Measurements from ENCODE around the gene TAF5L. TPM values are rescaled to one million over a fixed set of nuclear protein-coding genes. Genes with fewer than 3 reads are reported as not detected.

The TAF5L gene
- total and polyA plus RNA-seq, 2 of the 13 experiments (the other 11 are each of a cell fraction or from before 2014, with no cell fraction given) = 10.8 to 18.2 TPM

DNA sequence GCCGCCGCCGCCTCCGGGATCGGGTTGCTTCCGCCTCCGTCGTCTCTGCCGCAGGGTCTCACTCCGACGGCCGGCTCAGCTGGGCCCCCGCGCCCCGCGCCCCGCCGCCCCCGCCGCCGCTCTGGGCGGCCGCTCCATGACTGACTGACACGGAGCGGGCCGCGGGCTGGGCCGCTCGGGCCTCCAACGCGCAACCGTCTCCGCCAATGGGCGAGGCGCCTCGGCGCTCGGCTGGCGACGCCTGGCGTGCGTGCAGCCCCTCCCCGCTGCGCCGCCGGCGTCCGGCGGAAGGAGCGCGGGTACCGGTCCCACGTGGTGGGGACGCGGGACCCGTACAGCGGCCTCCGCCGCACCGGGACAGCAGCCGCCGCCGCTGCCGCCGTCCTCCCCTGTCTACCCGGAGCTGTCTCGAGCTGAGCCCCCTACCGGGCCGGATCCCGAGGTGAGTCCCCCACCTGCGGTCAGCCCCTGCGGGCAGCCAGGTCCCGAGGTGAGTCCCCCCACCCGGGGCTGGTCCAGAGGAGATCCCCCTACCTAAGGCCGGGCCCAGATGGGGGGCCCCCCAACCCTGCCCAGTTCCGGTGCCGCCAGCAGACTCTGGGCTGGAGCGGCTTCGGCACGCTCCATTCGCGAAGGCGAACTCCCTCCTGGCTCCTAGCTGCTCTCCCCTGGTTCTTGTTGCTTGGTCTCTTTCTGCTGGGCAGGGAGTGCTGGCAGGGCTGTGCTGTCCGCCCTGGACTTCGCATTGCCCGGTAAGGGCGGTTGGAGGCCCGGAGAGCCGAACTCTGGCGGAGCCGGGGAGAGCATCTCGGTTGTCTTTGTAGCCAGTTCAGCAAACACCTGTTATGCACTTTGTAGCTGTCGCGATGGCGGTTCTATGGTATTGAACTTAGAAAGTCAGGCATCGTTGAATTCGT lies at the start of gene TAF5L, which contains the start of gene URB2 (continued):
- TF ChIP-seq, protein P1, sequence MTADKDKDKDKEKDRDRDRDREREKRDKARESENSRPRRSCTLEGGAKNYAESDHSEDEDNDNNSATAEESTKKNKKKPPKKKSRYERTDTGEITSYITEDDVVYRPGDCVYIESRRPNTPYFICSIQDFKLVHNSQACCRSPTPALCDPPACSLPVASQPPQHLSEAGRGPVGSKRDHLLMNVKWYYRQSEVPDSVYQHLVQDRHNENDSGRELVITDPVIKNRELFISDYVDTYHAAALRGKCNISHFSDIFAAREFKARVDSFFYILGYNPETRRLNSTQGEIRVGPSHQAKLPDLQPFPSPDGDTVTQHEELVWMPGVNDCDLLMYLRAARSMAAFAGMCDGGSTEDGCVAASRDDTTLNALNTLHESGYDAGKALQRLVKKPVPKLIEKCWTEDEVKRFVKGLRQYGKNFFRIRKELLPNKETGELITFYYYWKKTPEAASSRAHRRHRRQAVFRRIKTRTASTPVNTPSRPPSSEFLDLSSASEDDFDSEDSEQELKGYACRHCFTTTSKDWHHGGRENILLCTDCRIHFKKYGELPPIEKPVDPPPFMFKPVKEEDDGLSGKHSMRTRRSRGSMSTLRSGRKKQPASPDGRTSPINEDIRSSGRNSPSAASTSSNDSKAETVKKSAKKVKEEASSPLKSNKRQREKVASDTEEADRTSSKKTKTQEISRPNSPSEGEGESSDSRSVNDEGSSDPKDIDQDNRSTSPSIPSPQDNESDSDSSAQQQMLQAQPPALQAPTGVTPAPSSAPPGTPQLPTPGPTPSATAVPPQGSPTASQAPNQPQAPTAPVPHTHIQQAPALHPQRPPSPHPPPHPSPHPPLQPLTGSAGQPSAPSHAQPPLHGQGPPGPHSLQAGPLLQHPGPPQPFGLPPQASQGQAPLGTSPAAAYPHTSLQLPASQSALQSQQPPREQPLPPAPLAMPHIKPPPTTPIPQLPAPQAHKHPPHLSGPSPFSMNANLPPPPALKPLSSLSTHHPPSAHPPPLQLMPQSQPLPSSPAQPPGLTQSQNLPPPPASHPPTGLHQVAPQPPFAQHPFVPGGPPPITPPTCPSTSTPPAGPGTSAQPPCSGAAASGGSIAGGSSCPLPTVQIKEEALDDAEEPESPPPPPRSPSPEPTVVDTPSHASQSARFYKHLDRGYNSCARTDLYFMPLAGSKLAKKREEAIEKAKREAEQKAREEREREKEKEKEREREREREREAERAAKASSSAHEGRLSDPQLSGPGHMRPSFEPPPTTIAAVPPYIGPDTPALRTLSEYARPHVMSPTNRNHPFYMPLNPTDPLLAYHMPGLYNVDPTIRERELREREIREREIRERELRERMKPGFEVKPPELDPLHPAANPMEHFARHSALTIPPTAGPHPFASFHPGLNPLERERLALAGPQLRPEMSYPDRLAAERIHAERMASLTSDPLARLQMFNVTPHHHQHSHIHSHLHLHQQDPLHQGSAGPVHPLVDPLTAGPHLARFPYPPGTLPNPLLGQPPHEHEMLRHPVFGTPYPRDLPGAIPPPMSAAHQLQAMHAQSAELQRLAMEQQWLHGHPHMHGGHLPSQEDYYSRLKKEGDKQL (CRISPR knock-in tag; IDR thresholded peaks at IDR 0.05; ENCODE audit: low read depth) = no peak
- TF ChIP-seq PRMT3 (CRISPR knock-in tag; IDR thresholded peaks at IDR 0.05; ENCODE audit: borderline replicate concordance, low read depth) (no peak), PHF8 (CRISPR knock-in tag; IDR thresholded peaks at IDR 0.05) (peak; percentile 86), ZZZ3 (CRISPR knock-in tag; IDR thresholded peaks at IDR 0.05; ENCODE audit: borderline replicate concordance) (0 out of 2 replicates have a peak, but pooled peaks have one; percentile 20), ZNF354B (CRISPR knock-in tag; IDR thresholded peaks at IDR 0.05) (no peak), ZNF644 (CRISPR knock-in tag; IDR thresholded peaks at IDR 0.05; ENCODE audit: low read depth) (no peak), HNRNPK (IDR thresholded peaks at IDR 0.05; ENCODE audit: low read depth, low read length, poor library complexity, severe bottlenecking) (no peak), ZNF709 (CRISPR knock-in tag; IDR thresholded peaks at IDR 0.05) (0 out of 2 replicates have a peak, but pooled peaks have one; percentile 51), ZNF317 (CRISPR knock-in tag; IDR thresholded peaks at IDR 0.05) (0 out of 2 replicates have a peak, but pooled peaks have one; percentile 18), ZNF564 (CRISPR knock-in tag; IDR thresholded peaks at IDR 0.05) (no peak; the same call in 1 of the 2 replicates)
- TF ChIP-seq, protein P2, sequence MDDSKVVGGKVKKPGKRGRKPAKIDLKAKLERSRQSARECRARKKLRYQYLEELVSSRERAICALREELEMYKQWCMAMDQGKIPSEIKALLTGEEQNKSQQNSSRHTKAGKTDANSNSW (CRISPR knock-in tag; IDR thresholded peaks at IDR 0.05; ENCODE audit: borderline replicate concordance) = peak; percentile 63; the same call in 1 of the 2 replicates
- TF ChIP-seq, protein P3, sequence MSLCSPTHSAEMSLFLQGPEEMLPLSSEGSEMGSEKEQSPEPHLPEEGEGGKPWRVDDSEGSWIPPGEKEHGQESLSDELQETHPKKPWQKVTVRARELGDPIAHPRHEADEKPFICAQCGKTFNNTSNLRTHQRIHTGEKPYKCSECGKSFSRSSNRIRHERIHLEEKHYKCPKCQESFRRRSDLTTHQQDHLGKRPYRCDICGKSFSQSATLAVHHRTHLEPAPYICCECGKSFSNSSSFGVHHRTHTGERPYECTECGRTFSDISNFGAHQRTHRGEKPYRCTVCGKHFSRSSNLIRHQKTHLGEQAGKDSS (CRISPR knock-in tag; IDR thresholded peaks at IDR 0.05; ENCODE audit: borderline replicate concordance, low read depth) = peak; percentile 67; the same call in 1 of the 2 replicates
- TF ChIP-seq, protein P4, sequence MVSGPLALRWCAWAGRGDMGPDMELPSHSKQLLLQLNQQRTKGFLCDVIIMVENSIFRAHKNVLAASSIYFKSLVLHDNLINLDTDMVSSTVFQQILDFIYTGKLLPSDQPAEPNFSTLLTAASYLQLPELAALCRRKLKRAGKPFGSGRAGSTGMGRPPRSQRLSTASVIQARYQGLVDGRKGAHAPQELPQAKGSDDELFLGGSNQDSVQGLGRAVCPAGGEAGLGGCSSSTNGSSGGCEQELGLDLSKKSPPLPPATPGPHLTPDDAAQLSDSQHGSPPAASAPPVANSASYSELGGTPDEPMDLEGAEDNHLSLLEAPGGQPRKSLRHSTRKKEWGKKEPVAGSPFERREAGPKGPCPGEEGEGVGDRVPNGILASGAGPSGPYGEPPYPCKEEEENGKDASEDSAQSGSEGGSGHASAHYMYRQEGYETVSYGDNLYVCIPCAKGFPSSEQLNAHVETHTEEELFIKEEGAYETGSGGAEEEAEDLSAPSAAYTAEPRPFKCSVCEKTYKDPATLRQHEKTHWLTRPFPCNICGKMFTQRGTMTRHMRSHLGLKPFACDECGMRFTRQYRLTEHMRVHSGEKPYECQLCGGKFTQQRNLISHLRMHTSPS (CRISPR knock-in tag; IDR thresholded peaks at IDR 0.05; ENCODE audit: low read depth) = no peak
- TF ChIP-seq, protein P5, sequence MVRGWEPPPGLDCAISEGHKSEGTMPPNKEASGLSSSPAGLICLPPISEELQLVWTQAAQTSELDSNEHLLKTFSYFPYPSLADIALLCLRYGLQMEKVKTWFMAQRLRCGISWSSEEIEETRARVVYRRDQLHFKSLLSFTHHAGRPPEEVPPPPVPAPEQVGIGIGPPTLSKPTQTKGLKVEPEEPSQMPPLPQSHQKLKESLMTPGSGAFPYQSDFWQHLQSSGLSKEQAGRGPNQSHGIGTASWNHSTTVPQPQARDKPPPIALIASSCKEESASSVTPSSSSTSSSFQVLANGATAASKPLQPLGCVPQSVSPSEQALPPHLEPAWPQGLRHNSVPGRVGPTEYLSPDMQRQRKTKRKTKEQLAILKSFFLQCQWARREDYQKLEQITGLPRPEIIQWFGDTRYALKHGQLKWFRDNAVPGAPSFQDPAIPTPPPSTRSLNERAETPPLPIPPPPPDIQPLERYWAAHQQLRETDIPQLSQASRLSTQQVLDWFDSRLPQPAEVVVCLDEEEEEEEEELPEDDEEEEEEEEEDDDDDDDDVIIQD (CRISPR knock-in tag; IDR thresholded peaks at IDR 0.05; ENCODE audit: low read depth) = no peak
- TF ChIP-seq, protein P6, sequence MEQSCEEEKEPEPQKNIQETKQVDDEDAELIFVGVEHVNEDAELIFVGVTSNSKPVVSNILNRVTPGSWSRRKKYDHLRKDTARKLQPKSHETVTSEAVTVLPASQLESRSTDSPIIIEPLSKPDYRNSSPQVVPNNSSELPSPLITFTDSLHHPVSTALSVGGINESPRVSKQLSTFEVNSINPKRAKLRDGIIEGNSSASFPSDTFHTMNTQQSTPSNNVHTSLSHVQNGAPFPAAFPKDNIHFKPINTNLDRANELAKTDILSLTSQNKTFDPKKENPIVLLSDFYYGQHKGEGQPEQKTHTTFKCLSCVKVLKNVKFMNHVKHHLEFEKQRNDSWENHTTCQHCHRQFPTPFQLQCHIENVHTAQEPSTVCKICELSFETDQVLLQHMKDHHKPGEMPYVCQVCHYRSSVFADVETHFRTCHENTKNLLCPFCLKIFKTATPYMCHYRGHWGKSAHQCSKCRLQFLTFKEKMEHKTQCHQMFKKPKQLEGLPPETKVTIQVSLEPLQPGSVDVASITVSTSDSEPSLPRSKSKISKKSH (CRISPR knock-in tag; IDR thresholded peaks at IDR 0.05; ENCODE audit: borderline replicate concordance) = peak; percentile 82
